IMR-90 (cell line): ENCODE results near the gene SBF1.

ENCODE experiments used
- CEBPB ChIP-seq: IDR thresholded peaks from 2 replicates; pipeline ENCODE4 v1.6.1; 2012; ENCODE audit warnings: low read depth, low read length, improper control_type of control experiment
- TF ChIP-seq, protein P1 (sequence below): conservative IDR thresholded peaks from 2 replicates; pipeline ENCODE4 v1.5.1; 2012; ENCODE audit warnings: mild to moderate bottlenecking, low read depth, low read length, improper control_type of control experiment

- TF ChIP-seq, protein P1, sequence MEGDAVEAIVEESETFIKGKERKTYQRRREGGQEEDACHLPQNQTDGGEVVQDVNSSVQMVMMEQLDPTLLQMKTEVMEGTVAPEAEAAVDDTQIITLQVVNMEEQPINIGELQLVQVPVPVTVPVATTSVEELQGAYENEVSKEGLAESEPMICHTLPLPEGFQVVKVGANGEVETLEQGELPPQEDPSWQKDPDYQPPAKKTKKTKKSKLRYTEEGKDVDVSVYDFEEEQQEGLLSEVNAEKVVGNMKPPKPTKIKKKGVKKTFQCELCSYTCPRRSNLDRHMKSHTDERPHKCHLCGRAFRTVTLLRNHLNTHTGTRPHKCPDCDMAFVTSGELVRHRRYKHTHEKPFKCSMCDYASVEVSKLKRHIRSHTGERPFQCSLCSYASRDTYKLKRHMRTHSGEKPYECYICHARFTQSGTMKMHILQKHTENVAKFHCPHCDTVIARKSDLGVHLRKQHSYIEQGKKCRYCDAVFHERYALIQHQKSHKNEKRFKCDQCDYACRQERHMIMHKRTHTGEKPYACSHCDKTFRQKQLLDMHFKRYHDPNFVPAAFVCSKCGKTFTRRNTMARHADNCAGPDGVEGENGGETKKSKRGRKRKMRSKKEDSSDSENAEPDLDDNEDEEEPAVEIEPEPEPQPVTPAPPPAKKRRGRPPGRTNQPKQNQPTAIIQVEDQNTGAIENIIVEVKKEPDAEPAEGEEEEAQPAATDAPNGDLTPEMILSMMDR: no peak
- no peak for TF ChIP-seq CEBPB
Observed at GRCh38 chr22:50400931-50401330, 73.9 kb downstream of the SBF1 start.
